HepG2 (cell line): ENCODE data around the gene GRM7. TPM values are rescaled to one million over a fixed set of nuclear protein-coding genes. Genes with fewer than 3 reads are reported as not detected.

ENCODE experiments used
- ATAC-seq: fragments of 200-7000 bp; cut with Tn5 transposase; 3 replicates; pipeline ENCODE4 v1.9.1; 2020; ENCODE audit warnings: mild to moderate bottlenecking, moderate library complexity
- BruUV-seq: library from RNA; stranded (reverse); fragments of 400-500 nt; replicated peaks from 2 replicates; lab custom pipeline; 2021; lab: Mats Ljungman, UMichigan
- CTCF ChIA-PET: fragments of 300-600 bp; formaldehyde crosslinking; extraction: SDS; loops from one replicate; lab custom pipeline; 2021; ENCODE audit warnings: low total read pairs, inconsistent platforms, low intra/inter-chr PET ratio; lab: Yijun Ruan, JAX
- POLR2A ChIA-PET: fragments of 350-600 bp; sonication (Branson Sonifier 250); formaldehyde crosslinking; loops from one replicate; lab custom pipeline; 2020; ENCODE audit warnings: antibody characterized with exemption, inconsistent platforms; lab: Yijun Ruan, JAX
- DNase-seq: peaks from one replicate; pipeline ENCODE4 v3.0.0-alpha.2; 2015; ENCODE audit warnings: low spot score
- FAIRE-seq: peaks from 3 replicates; lab custom pipeline; 2011; peaks lifted over from hg19 to GRCh38; lab: Jason Lieb, UNC
- H2AFZ ChIP-seq: one replicate; pipeline ENCODE4 v1.6.1; 2011; ENCODE audit warnings: low read length, inconsistent platforms
- H3K27ac ChIP-seq: fragments of 300-600 bp; 3 replicates; pipeline ENCODE4 v1.8.0; 2011; ENCODE audit warnings: mixed run types, mild to moderate bottlenecking, mixed read lengths, low read length, inconsistent platforms; ENCODE audit not compliant: insufficient read depth; ENCODE audit errors: extremely low read length
- H3K27me3 ChIP-seq, 2 experiments: fragments of 200-600 bp in 1 of 2; 2 replicates in 1 of 2; 3 replicates in 1 of 2; pipeline versions ENCODE4 v1.6.0 to v1.8.0; 2011; ENCODE audit warnings: low read length in 2 of 2, mild to moderate bottlenecking in 2 of 2, moderate library complexity in 2 of 2, inconsistent platforms in 1 of 2; ENCODE audit not compliant: insufficient read depth in 2 of 2, control insufficient read depth in 1 of 2
- H3K36me3 ChIP-seq, 2 experiments: fragments of 200-600 bp in 1 of 2; replicated peaks in 1 of 2; 2 replicates in 1 of 2; 3 replicates in 1 of 2; pipeline versions ENCODE4 v1.5.1 to v1.8.0; 2011; ENCODE audit warnings: low read length in 2 of 2, inconsistent platforms in 1 of 2; ENCODE audit not compliant: insufficient read depth in 2 of 2, control insufficient read depth in 1 of 2
- H3K4me1 ChIP-seq: 2 replicates; pipeline ENCODE4 v1.5.1; 2012; ENCODE audit warnings: low read length, inconsistent platforms; ENCODE audit not compliant: insufficient read depth
- H3K4me2 ChIP-seq: 2 replicates; pipeline ENCODE4 v1.6.0; 2011; ENCODE audit warnings: low read depth, low read length, inconsistent platforms
- H3K4me3 ChIP-seq, 3 experiments: fragments of 200-600 bp in 1 of 3; sonication (generic), shearing (Covaris generic) in 1 of 3; replicated peaks in 1 of 3; 2 replicates each; pipeline ENCODE4 v1.5.1; 2011 to 2016; ENCODE audit warnings: low read length in 3 of 3, inconsistent platforms in 2 of 3, low read depth in 2 of 3, mild to moderate bottlenecking in 2 of 3, control low read depth in 1 of 3, mixed read lengths in 1 of 3; ENCODE audit not compliant: insufficient read depth in 1 of 3
- H3K79me2 ChIP-seq: one replicate; pipeline ENCODE4 v1.6.1; 2011; ENCODE audit warnings: low read length, inconsistent platforms; ENCODE audit not compliant: insufficient read depth
- H3K9ac ChIP-seq: 2 replicates; pipeline ENCODE4 v1.6.0; 2011; ENCODE audit warnings: mild to moderate bottlenecking, low read depth, low read length, inconsistent platforms; ENCODE audit not compliant: insufficient read depth
- H3K9me3 ChIP-seq: 2 replicates; pipeline ENCODE4 v1.5.1; 2012; ENCODE audit warnings: mild to moderate bottlenecking, low read length
- H4K20me1 ChIP-seq: 2 replicates; pipeline ENCODE4 v1.6.0; 2011; ENCODE audit warnings: inconsistent platforms, mild to moderate bottlenecking, low read length, moderate library complexity; ENCODE audit not compliant: insufficient read depth
- BRD4 ChIP-seq: sonication (generic); formaldehyde crosslinking; IDR thresholded peaks from 2 replicates; pipeline ENCODE4 v1.4.0; 2020; ENCODE audit warnings: missing genetic modification reagents
- IKZF4 ChIP-seq: sonication (generic); formaldehyde crosslinking; IDR thresholded peaks from 2 replicates; pipeline ENCODE4 v1.5.1; 2020; ENCODE audit warnings: borderline replicate concordance, mild to moderate bottlenecking, low read depth, missing genetic modification reagents; ENCODE audit errors: not compliant biosample characterization
- NONO ChIP-seq, 2 experiments: fragments of 450-650 bp in 1 of 2; sonication (generic) in 1 of 2; formaldehyde crosslinking in 1 of 2; IDR thresholded peaks in 1 of 2; conservative IDR thresholded peaks in 1 of 2; 2 replicates each; pipeline versions ENCODE4 v1.6.1 to v1.8.0; 2017 to 2022; ENCODE audit warnings: mild to moderate bottlenecking in 1 of 2, missing genetic modification reagents in 1 of 2, moderate library complexity in 1 of 2
- TSC22D2 ChIP-seq: sonication (generic); formaldehyde crosslinking; IDR thresholded peaks from 2 replicates; pipeline ENCODE4 v1.5.1; 2020; ENCODE audit warnings: missing genetic modification reagents, mild to moderate bottlenecking, borderline replicate concordance
- ZNF12 ChIP-seq: sonication (generic); formaldehyde crosslinking; IDR thresholded peaks from 2 replicates; pipeline ENCODE4 v1.5.0; 2020; ENCODE audit warnings: missing genetic modification reagents
- ZNF577 ChIP-seq: sonication (generic); formaldehyde crosslinking; IDR thresholded peaks from 2 replicates; pipeline ENCODE4 v1.4.0; 2020; ENCODE audit warnings: mild to moderate bottlenecking, low read depth, missing genetic modification reagents, borderline replicate concordance
- ZNF605 ChIP-seq: sonication (generic); formaldehyde crosslinking; IDR thresholded peaks from 2 replicates; pipeline ENCODE4 v1.8.0; 2022; ENCODE audit warnings: mild to moderate bottlenecking, missing genetic modification reagents
- ZNF672 ChIP-seq: sonication (generic); formaldehyde crosslinking; IDR thresholded peaks from 2 replicates; pipeline ENCODE4 v1.8.1; 2022; ENCODE audit warnings: missing genetic modification reagents
- in situ Hi-C: cut with HindIII; loops from 2 replicates; pipeline ENCODE4 v1.10.0; 2017; ENCODE audit warnings: low pct_unique_long_range_greater_than_20kb; ENCODE audit not compliant: extremely low pct_ligation_motif_present
- intact Hi-C: fragments of 100-400 bp; cut with micrococcal nuclease; formaldehyde crosslinking; loops from one replicate; pipeline ENCODE4 v1.10.0; 2022; ENCODE audit not compliant: unreplicated experiment
- polyA plus RNA-seq, 8 experiments: library from polyadenylated mRNA; depleted of rRNA in 3 of 8; stranded (reverse) in 7 of 8; unstranded in 1 of 8; fragments of >200 nt; fragmentation: Illumina TruSeq in 4 of 8; extraction: Trizol in 4 of 8; gene quantifications; 2 replicates each; pipeline versions ENCODE4 v1.2.1 to v1.2.3, GENCODE V29; 2011 to 2016; ENCODE audit warnings: low read depth in 4 of 8, missing spikeins in 1 of 8, mixed read lengths in 1 of 8; ENCODE audit not compliant: insufficient read depth in 1 of 8
- total RNA-seq, 5 experiments: library from RNA; depleted of rRNA; stranded (reverse); fragments of >200 nt; fragmentation: Illumina TruSeq; extraction: Trizol; gene quantifications; 2 replicates each; pipeline ENCODE4 v1.2.3, GENCODE V29; 2016; ENCODE audit warnings: low read depth in 1 of 5
- TF ChIP-seq, protein P1 (sequence below): IDR thresholded peaks from 2 replicates; pipeline ENCODE4 v1.6.1; 2016; ENCODE audit warnings: low read depth
- TF ChIP-seq, protein P2 (sequence below): sonication (generic); formaldehyde crosslinking; IDR thresholded peaks from 2 replicates; pipeline ENCODE4 v1.8.1; 2023; ENCODE audit warnings: mild to moderate bottlenecking, missing genetic modification reagents, borderline replicate concordance
- TF ChIP-seq, protein P3 (sequence below): sonication (generic); formaldehyde crosslinking; IDR thresholded peaks from 2 replicates; pipeline ENCODE4 v1.8.0; 2022; ENCODE audit warnings: mild to moderate bottlenecking, missing genetic modification reagents

GRM7 gene
- total and polyA plus RNA-seq, 2 of the 13 experiments (the other 11 are each of a cell fraction or from before 2014, with no cell fraction given) = not detected

DNA sequence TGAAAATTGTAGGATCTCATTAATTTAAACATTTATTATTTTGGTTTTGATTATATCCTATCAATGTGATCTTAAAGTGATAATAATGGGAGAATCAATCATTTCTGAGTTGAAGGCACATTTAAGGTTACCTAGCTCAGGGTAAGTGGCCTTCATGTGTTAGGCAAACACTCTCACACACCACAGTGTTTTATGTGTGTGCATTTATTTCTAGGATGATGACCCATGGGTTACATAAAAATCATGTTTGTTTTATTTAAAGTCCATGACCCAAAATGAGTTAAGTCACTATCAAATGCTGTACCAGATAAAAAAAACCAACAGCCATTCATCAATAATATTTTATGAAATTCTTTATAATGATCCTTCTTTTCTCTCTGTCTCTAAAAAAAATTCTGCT lies 520.8 kb downstream of the GRM7 start:
- Histone ChIP-seq H3K4me1 (no peaks in the 10 kb centered on the region), H3K36me3 (no peaks in the 10 kb centered on the region), H4K20me1 (no peaks in the 10 kb centered on the region), H3K4me2 (no peak overlapping the region), H3K9ac (no peak overlapping the region), H3K27ac (no peak overlapping the region), H3K27me3 (no peaks in the 10 kb centered on the region), H2AFZ (no peak overlapping the region), H3K4me3 (no peak overlapping the region), H3K9me3 (peaks cover 41% of the 10 kb centered on the region), H3K79me2 (no peaks in the 10 kb centered on the region)
- in situ Hi-C loops = no loop called here
- FAIRE-seq (no peak), ATAC-seq (no peak), DNase-seq (no peak)
- ChIA-PET POLR2A (no interaction called here), CTCF (no interaction called here)
- intact Hi-C loops = loop anchor here (2.0 kb wide), 1 partner anchor 69 kb away; no protein-coding TSS in a partner anchor
- no TSS peak for BruUV-seq
- TF ChIP-seq ZNF672 (no peak), IKZF4 (CRISPR knock-in tag) (no peak), ZNF12 (CRISPR knock-in tag) (no peak), TSC22D2 (CRISPR knock-in tag) (no peak), BRD4 (no peak), ZNF577 (CRISPR knock-in tag) (no peak), NONO (IDR thresholded peaks at IDR 0.05) (no peak), NONO (CRISPR knock-in tag; conservative IDR thresholded peaks at IDR 0.05) (no peak), ZNF605 (CRISPR knock-in tag) (no peak)
- TF ChIP-seq, protein P1, sequence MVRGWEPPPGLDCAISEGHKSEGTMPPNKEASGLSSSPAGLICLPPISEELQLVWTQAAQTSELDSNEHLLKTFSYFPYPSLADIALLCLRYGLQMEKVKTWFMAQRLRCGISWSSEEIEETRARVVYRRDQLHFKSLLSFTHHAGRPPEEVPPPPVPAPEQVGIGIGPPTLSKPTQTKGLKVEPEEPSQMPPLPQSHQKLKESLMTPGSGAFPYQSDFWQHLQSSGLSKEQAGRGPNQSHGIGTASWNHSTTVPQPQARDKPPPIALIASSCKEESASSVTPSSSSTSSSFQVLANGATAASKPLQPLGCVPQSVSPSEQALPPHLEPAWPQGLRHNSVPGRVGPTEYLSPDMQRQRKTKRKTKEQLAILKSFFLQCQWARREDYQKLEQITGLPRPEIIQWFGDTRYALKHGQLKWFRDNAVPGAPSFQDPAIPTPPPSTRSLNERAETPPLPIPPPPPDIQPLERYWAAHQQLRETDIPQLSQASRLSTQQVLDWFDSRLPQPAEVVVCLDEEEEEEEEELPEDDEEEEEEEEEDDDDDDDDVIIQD (CRISPR knock-in tag) = no peak
- TF ChIP-seq, protein P2, sequence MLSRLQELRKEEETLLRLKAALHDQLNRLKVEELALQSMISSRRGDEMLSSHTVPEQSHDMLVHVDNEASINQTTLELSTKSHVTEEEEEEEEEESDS (CRISPR knock-in tag) = no peak
- TF ChIP-seq, protein P3, sequence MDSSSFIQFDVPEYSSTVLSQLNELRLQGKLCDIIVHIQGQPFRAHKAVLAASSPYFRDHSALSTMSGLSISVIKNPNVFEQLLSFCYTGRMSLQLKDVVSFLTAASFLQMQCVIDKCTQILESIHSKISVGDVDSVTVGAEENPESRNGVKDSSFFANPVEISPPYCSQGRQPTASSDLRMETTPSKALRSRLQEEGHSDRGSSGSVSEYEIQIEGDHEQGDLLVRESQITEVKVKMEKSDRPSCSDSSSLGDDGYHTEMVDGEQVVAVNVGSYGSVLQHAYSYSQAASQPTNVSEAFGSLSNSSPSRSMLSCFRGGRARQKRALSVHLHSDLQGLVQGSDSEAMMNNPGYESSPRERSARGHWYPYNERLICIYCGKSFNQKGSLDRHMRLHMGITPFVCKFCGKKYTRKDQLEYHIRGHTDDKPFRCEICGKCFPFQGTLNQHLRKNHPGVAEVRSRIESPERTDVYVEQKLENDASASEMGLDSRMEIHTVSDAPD (CRISPR knock-in tag) = no peak
